IMR-90 (cell line): ENCODE data around the gene CALHM1.

Experiments
- CEBPB ChIP-seq: IDR thresholded peaks from 2 replicates; pipeline ENCODE4 v1.6.1; 2012; ENCODE audit warnings: low read depth, low read length, improper control_type of control experiment
- CHD1 ChIP-seq: IDR thresholded peaks from 2 replicates; pipeline ENCODE4 v1.6.1; 2012; ENCODE audit warnings: low read depth, low read length, improper control_type of control experiment
- MAFK ChIP-seq: IDR thresholded peaks from 2 replicates; pipeline ENCODE4 v1.6.1; 2012; ENCODE audit warnings: low read depth, low read length, improper control_type of control experiment
- MAZ ChIP-seq: IDR thresholded peaks from 2 replicates; pipeline ENCODE4 v1.6.1; 2012; ENCODE audit warnings: low read depth, mild to moderate bottlenecking, low read length, improper control_type of control experiment, moderate library complexity, borderline replicate concordance
- MXI1 ChIP-seq: IDR thresholded peaks from 2 replicates; pipeline ENCODE4 v1.6.1; 2012; ENCODE audit warnings: low read depth, mild to moderate bottlenecking, low read length, moderate library complexity, borderline replicate concordance
- POLR2A ChIP-seq: IDR thresholded peaks from 2 replicates; pipeline ENCODE4 v1.6.1; 2012; ENCODE audit warnings: mild to moderate bottlenecking, low read depth, low read length
- RAD21 ChIP-seq: IDR thresholded peaks from 2 replicates; pipeline ENCODE4 v1.6.1; 2012; ENCODE audit warnings: low read length, improper control_type of control experiment
- RCOR1 ChIP-seq: IDR thresholded peaks from 2 replicates; pipeline ENCODE4 v1.6.1; 2012; ENCODE audit warnings: mild to moderate bottlenecking, low read length, improper control_type of control experiment; ENCODE audit not compliant: insufficient replicate concordance
- RFX5 ChIP-seq: IDR thresholded peaks from 2 replicates; pipeline ENCODE4 v1.8.0; 2012; ENCODE audit warnings: low read depth, mild to moderate bottlenecking, low read length, moderate library complexity
- SMC3 ChIP-seq: fragments of 150-350 bp; IDR thresholded peaks from 2 replicates; pipeline ENCODE4 v1.6.1; 2016; ENCODE audit warnings: low read depth, mild to moderate bottlenecking, antibody characterized with exemption, low read length, moderate library complexity
- TF ChIP-seq, protein P1 (sequence below): conservative IDR thresholded peaks from 2 replicates; pipeline ENCODE4 v1.5.1; 2012; ENCODE audit warnings: mild to moderate bottlenecking, low read depth, low read length, improper control_type of control experiment
- TF ChIP-seq, protein P2 (sequence below): fragments of 150-350 bp; IDR thresholded peaks from 2 replicates; pipeline ENCODE4 v1.6.1; 2016; ENCODE audit warnings: low read depth, mild to moderate bottlenecking, low read length, moderate library complexity, borderline replicate concordance

DNA sequence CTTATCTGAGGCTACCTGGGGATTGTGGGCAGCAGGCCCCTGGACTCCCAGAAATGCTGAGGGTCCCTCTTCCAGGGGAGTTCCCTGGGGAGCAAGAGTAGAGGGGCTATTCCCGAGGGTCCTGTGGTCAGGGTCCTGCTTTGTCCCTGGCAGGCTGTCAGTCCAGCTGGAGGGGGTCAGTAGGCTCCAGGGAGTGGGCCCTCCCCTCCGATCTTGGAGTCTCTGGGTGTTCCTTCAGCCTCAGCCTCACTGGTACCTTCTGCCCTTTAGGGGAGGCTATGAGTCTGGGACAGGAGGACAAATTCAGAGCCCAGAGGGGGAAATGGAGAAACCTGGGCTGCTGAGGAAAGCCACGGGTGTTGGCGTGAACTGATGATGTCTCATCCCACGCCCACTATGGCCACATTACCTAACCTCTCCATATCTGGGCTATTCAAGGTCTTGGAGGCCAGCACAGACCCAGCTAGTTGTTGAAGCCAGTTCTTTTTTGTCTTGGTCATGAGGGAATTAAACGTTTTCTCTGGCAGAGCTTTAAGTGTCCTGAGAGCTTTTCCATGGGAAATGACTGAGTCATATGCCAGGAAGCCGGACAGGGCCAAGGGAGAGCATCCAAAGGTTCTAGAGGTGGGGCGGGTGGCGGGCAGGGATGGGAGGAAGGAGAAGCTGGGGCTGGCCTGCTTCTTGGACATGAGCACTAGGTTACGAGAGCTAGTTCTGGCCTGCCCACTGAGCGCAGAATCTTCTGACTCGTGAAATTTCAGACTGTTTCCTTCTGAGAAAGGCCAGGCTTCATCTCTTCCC lies 12.7 kb downstream of the CALHM1 start:
- TF ChIP-seq, protein P1, sequence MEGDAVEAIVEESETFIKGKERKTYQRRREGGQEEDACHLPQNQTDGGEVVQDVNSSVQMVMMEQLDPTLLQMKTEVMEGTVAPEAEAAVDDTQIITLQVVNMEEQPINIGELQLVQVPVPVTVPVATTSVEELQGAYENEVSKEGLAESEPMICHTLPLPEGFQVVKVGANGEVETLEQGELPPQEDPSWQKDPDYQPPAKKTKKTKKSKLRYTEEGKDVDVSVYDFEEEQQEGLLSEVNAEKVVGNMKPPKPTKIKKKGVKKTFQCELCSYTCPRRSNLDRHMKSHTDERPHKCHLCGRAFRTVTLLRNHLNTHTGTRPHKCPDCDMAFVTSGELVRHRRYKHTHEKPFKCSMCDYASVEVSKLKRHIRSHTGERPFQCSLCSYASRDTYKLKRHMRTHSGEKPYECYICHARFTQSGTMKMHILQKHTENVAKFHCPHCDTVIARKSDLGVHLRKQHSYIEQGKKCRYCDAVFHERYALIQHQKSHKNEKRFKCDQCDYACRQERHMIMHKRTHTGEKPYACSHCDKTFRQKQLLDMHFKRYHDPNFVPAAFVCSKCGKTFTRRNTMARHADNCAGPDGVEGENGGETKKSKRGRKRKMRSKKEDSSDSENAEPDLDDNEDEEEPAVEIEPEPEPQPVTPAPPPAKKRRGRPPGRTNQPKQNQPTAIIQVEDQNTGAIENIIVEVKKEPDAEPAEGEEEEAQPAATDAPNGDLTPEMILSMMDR = no peak
- TF ChIP-seq POLR2A = no peak
- TF ChIP-seq, protein P2, sequence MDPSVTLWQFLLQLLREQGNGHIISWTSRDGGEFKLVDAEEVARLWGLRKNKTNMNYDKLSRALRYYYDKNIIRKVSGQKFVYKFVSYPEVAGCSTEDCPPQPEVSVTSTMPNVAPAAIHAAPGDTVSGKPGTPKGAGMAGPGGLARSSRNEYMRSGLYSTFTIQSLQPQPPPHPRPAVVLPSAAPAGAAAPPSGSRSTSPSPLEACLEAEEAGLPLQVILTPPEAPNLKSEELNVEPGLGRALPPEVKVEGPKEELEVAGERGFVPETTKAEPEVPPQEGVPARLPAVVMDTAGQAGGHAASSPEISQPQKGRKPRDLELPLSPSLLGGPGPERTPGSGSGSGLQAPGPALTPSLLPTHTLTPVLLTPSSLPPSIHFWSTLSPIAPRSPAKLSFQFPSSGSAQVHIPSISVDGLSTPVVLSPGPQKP = no peak
- no peak for TF ChIP-seq CHD1
- no peak for TF ChIP-seq CEBPB
- no peak for TF ChIP-seq MAFK
- TF ChIP-seq MXI1 = no peak
- TF ChIP-seq RCOR1 = no peak
- no peak for TF ChIP-seq RFX5
- TF ChIP-seq SMC3 = no peak
- no peak for TF ChIP-seq MAZ
- TF ChIP-seq RAD21 = no peak
